Lung (tissue), 12 donors: Measurements from ENCODE around the gene STK24. TPM values are rescaled to one million over a fixed set of nuclear protein-coding genes. Genes with fewer than 3 reads are reported as not detected.
A peak's percentile ranks its signal among the peaks of the same experiment; 100 is the strongest.

Experiments
- ATAC-seq: fragments of 200-7000 bp; cut with Tn5 transposase; one replicate; pipeline ENCODE4 v1.9.1; 2020; ENCODE audit warnings: moderate number of reproducible peaks; ENCODE audit not compliant: insufficient read depth, low FRiP score
- DNase-seq, 3 donors: peaks; one replicate each; pipeline ENCODE4 v3.0.0-alpha.2; 2013 to 2017
- H3K27ac ChIP-seq, 2 donors: one replicate each; pipeline ENCODE4 v1.5.1; 2013; ENCODE audit warnings: mild to moderate bottlenecking in 2 of 2, moderate library complexity in 2 of 2, control low read depth in 1 of 2, inconsistent platforms in 1 of 2, low read depth in 1 of 2, low read length in 1 of 2
- H3K27me3 ChIP-seq, 3 donors: one replicate each; pipeline ENCODE4 v1.5.1; 2013; ENCODE audit warnings: low read length in 2 of 3; ENCODE audit not compliant: control insufficient read depth in 3 of 3, insufficient read depth in 3 of 3
- H3K36me3 ChIP-seq, 4 donors: one replicate each; pipeline ENCODE4 v1.5.1; 2013; ENCODE audit warnings: low read length in 4 of 4, mild to moderate bottlenecking in 1 of 4, moderate library complexity in 1 of 4; ENCODE audit not compliant: control insufficient read depth in 4 of 4, insufficient read depth in 4 of 4
- H3K4me1 ChIP-seq, 5 donors: one replicate each; pipeline ENCODE4 v1.5.1; 2013; ENCODE audit warnings: low read length in 5 of 5, mild to moderate bottlenecking in 2 of 5, moderate library complexity in 1 of 5; ENCODE audit not compliant: control insufficient read depth in 5 of 5, insufficient read depth in 5 of 5
- H3K4me3 ChIP-seq: one replicate; pipeline ENCODE4 v1.5.1; 2013; ENCODE audit warnings: mild to moderate bottlenecking, control low read depth, moderate library complexity
- H3K9ac ChIP-seq, 2 donors: one replicate each; pipeline ENCODE4 v1.5.1; 2013; ENCODE audit warnings: low read length in 2 of 2, control low read depth in 1 of 2; ENCODE audit not compliant: insufficient read depth in 1 of 2
- H3K9me3 ChIP-seq, 4 donors: one replicate each; pipeline ENCODE4 v1.5.1; 2013; ENCODE audit warnings: low read length in 3 of 4, mild to moderate bottlenecking in 1 of 4, moderate library complexity in 1 of 4; ENCODE audit not compliant: control insufficient read depth in 4 of 4, insufficient read depth in 3 of 4
- CTCF ChIP-seq: IDR thresholded peaks from 2 replicates; pipeline ENCODE4 v1.5.1; 2012; ENCODE audit warnings: mild to moderate bottlenecking; ENCODE audit errors: control extremely low read depth, extremely low read depth
- WGBS, 2 donors: extraction: QIAGEN DNeasy Blood & Tissue Kit; methylation state at CpG; one replicate each; pipeline ENCODE4 v1.1.7; 2013; 5-methylcytosine and 5-hydroxymethylcytosine counted together
- polyA plus RNA-seq, 2 donors: library from polyadenylated mRNA; stranded (reverse); fragments of 200-250 nt; gene quantifications; one replicate each; pipeline ENCODE4 v1.2.1, GENCODE V29; 2013
- total RNA-seq, 2 donors: library from RNA; depleted of rRNA in 1 of 2; stranded (reverse); fragments of >200 nt in 1 of 2; gene quantifications; one replicate each; pipeline ENCODE4 v1.2.1, GENCODE V29; 2014 to 2021
- donor health status: control.
- donor health status: control.
- donor health status: Bipolar disorder and iron deficiency.
- donor health status: healthy.
- donor health status: DM: yes; HTN: yes; CAD: no.

The STK24 gene
- total and polyA plus RNA-seq, 4 donors, result 38.0 to 102 (median 64.5) TPM

- ATAC-seq (no peak), DNase-seq (no peak)
- no peak for TF ChIP-seq CTCF
- Histone ChIP-seq H3K27ac (peak overlapping the region in 1 of 2 donors; percentile 24), H3K9ac (no peak overlapping the region), H3K4me3 (no peak overlapping the region), H3K9me3 (no peaks in the 10 kb centered on the region), H3K36me3 (peaks cover 0 to under 1% (median 0%) of the 10 kb centered on the region in 4 donors), H3K4me1 (peaks cover 15 to 40% (median 28%) of the 10 kb centered on the region in 5 donors), H3K27me3 (no peaks in the 10 kb centered on the region)
- 86 to 88% methylated on average over 8 of the region's 8 CpGs for WGBS, 2 donors
Measured at GRCh38 chr13:98489446-98490194, 87.3 kb downstream of the STK24 start.

- TF ChIP-seq CTCF, result no peak
- Histone ChIP-seq H3K4me3 (no peak overlapping the region), H3K27ac (no peak overlapping the region), H3K27me3 (no peaks in the 10 kb centered on the region), H3K9ac (no peak overlapping the region), H3K4me1 (peaks cover 24 to 44% (median 37%) of the 10 kb centered on the region in 5 donors), H3K36me3 (no peaks in the 10 kb centered on the region), H3K9me3 (no peaks in the 10 kb centered on the region)
- WGBS, 2 donors, result 83 to 91% methylated on average over 11 of the region's 11 CpGs
- ATAC-seq, result no peak
- DNase-seq, result no peak
Measured at GRCh38 chr13:98488736-98489135, 88.2 kb downstream of the STK24 start.

- Histone ChIP-seq H3K4me3 (no peak overlapping the region), H3K36me3 (no peaks in the 10 kb centered on the region), H3K9me3 (no peaks in the 10 kb centered on the region), H3K9ac (no peak overlapping the region), H3K27me3 (no peaks in the 10 kb centered on the region), H3K4me1 (peaks cover 26 to 49% (median 45%) of the 10 kb centered on the region in 5 donors), H3K27ac (no peak overlapping the region)
- no peak for DNase-seq
- no peak for TF ChIP-seq CTCF
- 59 to 75% methylated on average over 5 of the region's 5 CpGs for WGBS, 2 donors
- no peak for ATAC-seq
Measured at GRCh38 chr13:98487522-98487921, 89.4 kb downstream of the STK24 start.
